GM23248 (cell line): ENCODE results near the gene KAT2B. TPM values are rescaled to one million over a fixed set of nuclear protein-coding genes. Genes with fewer than 3 reads are reported as not detected.
"Not testable (repeated sequence)": the region's sequence is repeated elsewhere in the genome, so short reads cannot be mapped to it uniquely, and the experiment has no call there.

Experiments used
- DNase-seq: peaks from one replicate; pipeline ENCODE4 v3.0.0-alpha.2; 2015
- H2AFZ ChIP-seq: fragments of 200-600 bp; sonication (generic); 2 replicates; pipeline ENCODE4 v1.6.1; 2016; ENCODE audit warnings: antibody characterized with exemption
- H3F3A ChIP-seq: fragments of 200-600 bp; sonication (generic); 2 replicates; pipeline ENCODE4 v1.6.1; 2016; ENCODE audit warnings: mild to moderate bottlenecking, antibody characterized with exemption, mixed run types; ENCODE audit not compliant: insufficient read depth
- H3K27ac ChIP-seq: fragments of 200-600 bp; sonication (generic); 2 replicates; pipeline ENCODE4 v1.5.1; 2016; ENCODE audit warnings: mild to moderate bottlenecking
- H3K27me3 ChIP-seq: fragments of 200-600 bp; sonication (generic); replicated peaks from 2 replicates; pipeline ENCODE4 v1.6.1; 2016; ENCODE audit warnings: mild to moderate bottlenecking; ENCODE audit not compliant: insufficient read depth
- H3K36me3 ChIP-seq: fragments of 200-600 bp; sonication (generic); 2 replicates; pipeline ENCODE4 v1.6.1; 2016; ENCODE audit warnings: low read depth, mild to moderate bottlenecking
- H3K4me1 ChIP-seq: fragments of 200-600 bp; sonication (generic); 2 replicates; pipeline ENCODE4 v1.6.1; 2016; ENCODE audit warnings: mild to moderate bottlenecking; ENCODE audit not compliant: insufficient read depth
- H3K4me2 ChIP-seq: fragments of 200-600 bp; sonication (generic); one replicate; pipeline ENCODE4 v1.6.1; 2016; ENCODE audit warnings: mild to moderate bottlenecking; ENCODE audit not compliant: unreplicated experiment
- H3K4me3 ChIP-seq: fragments of 200-600 bp; sonication (generic); 2 replicates; pipeline ENCODE4 v1.5.1; 2016; ENCODE audit warnings: mild to moderate bottlenecking
- H3K79me2 ChIP-seq: fragments of 200-600 bp; sonication (generic); 2 replicates; pipeline ENCODE4 v1.6.1; 2016; ENCODE audit warnings: mild to moderate bottlenecking; ENCODE audit not compliant: insufficient read depth
- H3K9ac ChIP-seq: fragments of 200-600 bp; sonication (generic); 2 replicates; pipeline ENCODE4 v1.6.1; 2016; ENCODE audit warnings: mild to moderate bottlenecking
- H3K9me2 ChIP-seq: fragments of 200-600 bp; sonication (generic); 2 replicates; pipeline ENCODE4 v1.6.1; 2016; ENCODE audit warnings: mixed run types, mild to moderate bottlenecking, moderate library complexity; ENCODE audit not compliant: insufficient read depth
- H3K9me3 ChIP-seq: fragments of 200-600 bp; sonication (generic); one replicate; pipeline ENCODE4 v1.6.1; 2017; ENCODE audit warnings: low read depth
- H4K20me1 ChIP-seq: fragments of 200-600 bp; sonication (generic); 2 replicates; pipeline ENCODE4 v1.6.0; 2016; ENCODE audit not compliant: insufficient read depth
- EZH2 ChIP-seq: fragments of 200-600 bp; sonication (generic); IDR thresholded peaks from 2 replicates; pipeline ENCODE4 v1.6.1; 2018; ENCODE audit warnings: antibody characterized with exemption, mild to moderate bottlenecking; ENCODE audit not compliant: insufficient read depth, poor library complexity, severe bottlenecking
- EZH2phosphoT487 ChIP-seq: fragments of 200-600 bp; sonication (generic); IDR thresholded peaks from 2 replicates; pipeline ENCODE4 v1.6.1; 2018; ENCODE audit warnings: antibody characterized with exemption, moderate library complexity, mild to moderate bottlenecking, low read depth; ENCODE audit not compliant: insufficient read depth
- WGBS, 2 experiments: methylation state at CpG; one replicate each; pipeline ENCODE4 v1.1.6; 2015 to 2017; ENCODE audit warnings: low lambda C conversion rate in 2 of 2, low coverage in 1 of 2; ENCODE audit errors: missing lambda C conversion rate in 2 of 2; 5-methylcytosine and 5-hydroxymethylcytosine counted together
- in situ Hi-C: fragments of 300-500 bp; cut with MboI; formaldehyde crosslinking; loops from 2 replicates; pipeline ENCODE4 v1.15.0; 2020
- polyA plus RNA-seq: library from polyadenylated mRNA; unstranded; fragments of >200 nt; fragmentation: Nextera tagmentation; extraction: Ambion mirVana; gene quantifications from 2 replicates; pipeline ENCODE4 v1.2.1, GENCODE V29; 2016
- total RNA-seq: library from RNA; depleted of rRNA; stranded (reverse); fragments of >200 nt; shearing (Covaris generic); gene quantifications from 2 replicates; pipeline ENCODE4 v1.2.3, GENCODE V29; 2014

Gene KAT2B
- total and polyA plus RNA-seq, 2 experiments from 2014 or later = 1.5 to 13.5 TPM

- 95% methylated on average over 20 of the region's 20 CpGs for WGBS, 2 experiments
- Histone ChIP-seq H3K4me3 (no peak overlapping the region), H4K20me1 (no peaks in the 10 kb centered on the region), H3K27ac (no peak overlapping the region), H3K4me1 (no peaks in the 10 kb centered on the region), H3K27me3 (no peaks in the 10 kb centered on the region), H2AFZ (no peak overlapping the region), H3K4me2 (no peak overlapping the region), H3K9me3 (no peaks in the 10 kb centered on the region), H3K79me2 (no peaks in the 10 kb centered on the region), H3K36me3 (no peaks in the 10 kb centered on the region), H3F3A (no peaks in the 10 kb centered on the region), H3K9ac (no peak overlapping the region), H3K9me2 (no peaks in the 10 kb centered on the region)
- TF ChIP-seq EZH2phosphoT487 (no peak), EZH2 (no peak)
- no peak for DNase-seq
- in situ Hi-C loops = no loop called here
Observed at GRCh38 chr3:20007960-20008359, 32.3 kb upstream of the KAT2B start.

DNA sequence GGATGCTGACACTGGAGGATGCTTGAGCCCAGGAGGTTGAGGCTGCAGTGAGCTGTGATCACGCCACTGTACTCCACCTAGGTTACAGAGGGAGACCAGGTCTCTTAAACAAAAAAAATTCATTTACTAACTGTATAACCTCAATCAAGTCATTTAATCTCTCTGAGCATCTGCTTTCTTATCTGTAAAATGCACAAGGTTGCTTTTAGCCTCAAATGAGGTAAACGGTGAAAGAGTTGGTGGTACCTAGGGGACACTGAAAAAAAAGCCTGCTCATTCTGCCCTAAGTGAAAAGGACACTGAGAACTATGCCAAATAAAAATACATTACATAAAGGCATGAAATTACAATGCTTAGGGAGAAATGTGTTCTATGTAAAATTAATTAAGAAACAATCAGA is 31.6 kb upstream of the KAT2B start:
- H3K9me2 ChIP-seq = no peaks in the 10 kb centered on the region
- H3K79me2 ChIP-seq = no peaks in the 10 kb centered on the region
- H3K9me3 ChIP-seq = no peaks in the 10 kb centered on the region
- no peak overlapping the region for H2AFZ ChIP-seq
- WGBS, 2 experiments = 95 to 97% methylated on average over 2 of the region's 2 CpGs
- no peak overlapping the region for H3K9ac ChIP-seq
- no peaks in the 10 kb centered on the region for H3K4me1 ChIP-seq
- no peak overlapping the region for H3K4me3 ChIP-seq
- no peak overlapping the region for H3K27ac ChIP-seq
- no peak for TF ChIP-seq EZH2phosphoT487
- TF ChIP-seq EZH2 = no peak
- no peaks in the 10 kb centered on the region for H3K27me3 ChIP-seq
- H3F3A ChIP-seq = no peaks in the 10 kb centered on the region
- H3K36me3 ChIP-seq = no peaks in the 10 kb centered on the region
- in situ Hi-C loops = no loop called here
- no peak for DNase-seq
- no peak overlapping the region for H3K4me2 ChIP-seq
- no peaks in the 10 kb centered on the region for H4K20me1 ChIP-seq

DNA sequence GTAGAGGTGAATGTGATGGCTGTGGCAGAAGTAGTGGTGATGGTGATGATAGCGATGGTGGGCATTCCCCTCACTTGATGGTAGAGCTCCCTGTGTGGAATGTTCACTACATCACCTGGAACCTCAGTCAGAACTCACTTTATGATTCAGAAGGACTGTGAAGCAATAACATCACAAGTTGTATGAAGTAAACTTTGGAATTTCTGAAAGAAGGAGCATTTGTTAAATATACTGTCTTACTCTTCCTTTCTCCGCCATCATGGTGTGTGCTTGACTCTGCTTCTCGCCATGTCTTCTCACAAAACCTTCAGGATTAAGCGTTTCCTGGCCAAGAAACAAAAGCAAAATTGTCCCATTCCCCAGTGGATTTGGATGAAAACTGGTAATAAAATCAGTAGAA is 28.1 kb upstream of the KAT2B start, which contains the start of gene PP2D1:
TSS of gene PP2D1 (minus strand) at position 101 of the 400 bp plus-strand sequence. CDS start 192 bp downstream, outside the sequence.
- Histone ChIP-seq H3K9me3 (no peaks in the 10 kb centered on the region), H3K27ac (no peak within 1 kb of the TSS), H2AFZ (no peak within 1 kb of the TSS), H3K36me3 (no peaks in the 10 kb centered on the region), H3K79me2 (no peaks in the 10 kb centered on the region), H3K9me2 (no peaks in the 10 kb centered on the region), H3K27me3 (no peaks in the 10 kb centered on the region), H3K4me3 (no peak within 1 kb of the TSS), H3K4me2 (no peak within 1 kb of the TSS), H3F3A (no peaks in the 10 kb centered on the region), H3K4me1 (no peaks in the 10 kb centered on the region), H4K20me1 (no peaks in the 10 kb centered on the region), H3K9ac (no peak within 1 kb of the TSS)
- 90 to 93% methylated on average over 4 of the region's 4 CpGs for WGBS, 2 experiments
- TF ChIP-seq EZH2 (no peak), EZH2phosphoT487 (no peak)
- in situ Hi-C loops = no loop called here
- no peak for DNase-seq

DNA sequence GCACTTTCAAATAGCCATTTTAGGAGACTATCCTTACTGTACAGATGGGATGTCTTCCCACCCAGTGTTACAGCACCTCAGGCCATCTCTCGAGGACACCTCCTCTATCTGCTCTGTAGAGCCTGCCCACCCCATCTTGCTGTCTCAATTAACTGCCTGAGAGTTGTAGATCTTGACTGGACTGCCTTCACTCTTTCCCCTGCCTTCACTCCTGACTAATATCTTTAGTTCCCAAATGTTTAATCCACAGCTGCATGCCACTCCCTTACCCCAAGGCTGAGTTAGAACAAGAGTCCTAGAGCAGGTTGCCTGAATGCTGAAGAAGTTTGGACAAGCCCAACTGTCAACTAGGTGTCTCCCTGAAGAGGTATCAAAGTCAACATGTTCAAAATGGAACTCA is 26.9 kb upstream of the KAT2B start:
- 31 to 50% methylated on average over 1 of the region's 1 CpG for WGBS, 2 experiments
- Histone ChIP-seq H3K36me3 (no peaks in the 10 kb centered on the region), H4K20me1 (no peaks in the 10 kb centered on the region), H3K27me3 (no peaks in the 10 kb centered on the region), H3K4me3 (no peak overlapping the region), H3K9me2 (no peaks in the 10 kb centered on the region), H3K9ac (no peak overlapping the region), H3K27ac (no peak overlapping the region), H2AFZ (no peak overlapping the region), H3K4me1 (no peaks in the 10 kb centered on the region), H3K79me2 (no peaks in the 10 kb centered on the region), H3K4me2 (no peak overlapping the region), H3K9me3 (no peaks in the 10 kb centered on the region), H3F3A (no peaks in the 10 kb centered on the region)
- in situ Hi-C loops = no loop called here
- DNase-seq = no peak
- TF ChIP-seq EZH2 (no peak), EZH2phosphoT487 (no peak)

GRCh38 chr3:20015525-20015924 is 24.7 kb upstream of the KAT2B start:
- H3F3A ChIP-seq = no peaks in the 10 kb centered on the region
- H3K9me3 ChIP-seq = no peaks in the 10 kb centered on the region
- H3K4me1 ChIP-seq = no peaks in the 10 kb centered on the region
- no peaks in the 10 kb centered on the region for H3K27me3 ChIP-seq
- H3K27ac ChIP-seq = no peak overlapping the region
- no peaks in the 10 kb centered on the region for H3K36me3 ChIP-seq
- H3K79me2 ChIP-seq = no peaks in the 10 kb centered on the region
- no peak for TF ChIP-seq EZH2phosphoT487
- TF ChIP-seq EZH2 = no peak
- no peaks in the 10 kb centered on the region for H4K20me1 ChIP-seq
- H3K9ac ChIP-seq = no peak overlapping the region
- DNase-seq = no peak
- no peak overlapping the region for H2AFZ ChIP-seq
- H3K9me2 ChIP-seq = no peaks in the 10 kb centered on the region
- H3K4me2 ChIP-seq = no peak overlapping the region
- H3K4me3 ChIP-seq = no peak overlapping the region
- WGBS, 2 experiments = 55 to 58% methylated on average over 1 of the region's 1 CpG
- in situ Hi-C loops = no loop called here

DNA sequence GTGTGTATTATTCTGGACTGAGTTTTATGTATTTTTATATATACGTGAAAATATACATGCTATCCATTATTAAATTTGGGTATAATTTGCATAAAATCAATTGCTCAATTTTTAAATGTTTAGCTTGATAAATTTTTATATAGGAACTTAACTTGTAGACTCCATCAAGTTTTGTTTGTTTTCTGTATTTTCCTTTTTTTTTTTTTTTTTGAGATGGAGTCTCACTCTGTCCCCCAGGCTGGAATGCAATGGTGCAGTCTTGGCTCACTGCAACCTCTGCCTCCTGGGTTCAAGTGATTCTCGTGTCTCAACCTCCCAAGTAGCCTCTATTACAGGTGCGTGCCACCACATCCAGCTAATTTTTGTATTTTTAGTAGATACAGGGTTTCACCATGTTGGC is 24.2 kb upstream of the KAT2B start:
- H3K36me3 ChIP-seq, H3K27me3 ChIP-seq, H2AFZ ChIP-seq, in situ Hi-C loops, H3K27ac ChIP-seq, H3K79me2 ChIP-seq, H3K4me2 ChIP-seq, H3K4me1 ChIP-seq, H3K9ac ChIP-seq, H3K9me3 ChIP-seq, H4K20me1 ChIP-seq, H3K9me2 ChIP-seq, H3F3A ChIP-seq, H3K4me3 ChIP-seq, DNase-seq: not testable (repeated sequence)
- WGBS, 2 experiments = 71 to 74% methylated on average over 3 of the region's 3 CpGs
